Skeletal muscle cell (primary cell): ENCODE results near the gene SPATC1L.
"Not testable (repeated sequence)": the region's sequence is repeated elsewhere in the genome, so short reads cannot be mapped to it uniquely, and the experiment has no call there.

Source experiments
- DNase-seq: peaks from one replicate; pipeline ENCODE4 v3.0.0-alpha.2; 2010; ENCODE audit warnings: low read depth
- H3K4me3 ChIP-seq: 2 replicates; pipeline ENCODE4 v1.5.1; 2011; ENCODE audit warnings: low read depth, mild to moderate bottlenecking, control low read depth, low read length, moderate library complexity

Gene SPATC1L

DNA sequence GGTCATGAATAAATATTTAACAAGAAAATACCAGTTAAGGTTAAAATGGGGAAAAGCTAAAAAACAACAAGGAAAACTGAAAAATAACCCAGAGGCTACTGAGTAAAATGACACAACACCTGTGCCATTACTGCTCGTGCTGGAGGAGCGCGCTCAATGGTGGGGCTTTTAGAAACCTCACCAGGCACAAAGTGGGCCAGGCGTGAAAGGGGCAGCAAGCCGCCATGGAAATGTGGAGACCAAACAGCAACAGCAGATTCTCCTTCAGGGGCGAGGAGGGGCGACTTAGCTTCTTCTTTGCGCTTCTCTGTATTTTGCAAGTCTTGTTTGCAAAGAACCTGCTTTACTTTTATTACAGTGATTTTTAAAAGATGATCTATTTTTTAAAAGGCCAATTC lies 18.9 kb upstream of the SPATC1L start:
- H3K4me3 ChIP-seq, result no peak overlapping the region
- no peak for DNase-seq

DNA sequence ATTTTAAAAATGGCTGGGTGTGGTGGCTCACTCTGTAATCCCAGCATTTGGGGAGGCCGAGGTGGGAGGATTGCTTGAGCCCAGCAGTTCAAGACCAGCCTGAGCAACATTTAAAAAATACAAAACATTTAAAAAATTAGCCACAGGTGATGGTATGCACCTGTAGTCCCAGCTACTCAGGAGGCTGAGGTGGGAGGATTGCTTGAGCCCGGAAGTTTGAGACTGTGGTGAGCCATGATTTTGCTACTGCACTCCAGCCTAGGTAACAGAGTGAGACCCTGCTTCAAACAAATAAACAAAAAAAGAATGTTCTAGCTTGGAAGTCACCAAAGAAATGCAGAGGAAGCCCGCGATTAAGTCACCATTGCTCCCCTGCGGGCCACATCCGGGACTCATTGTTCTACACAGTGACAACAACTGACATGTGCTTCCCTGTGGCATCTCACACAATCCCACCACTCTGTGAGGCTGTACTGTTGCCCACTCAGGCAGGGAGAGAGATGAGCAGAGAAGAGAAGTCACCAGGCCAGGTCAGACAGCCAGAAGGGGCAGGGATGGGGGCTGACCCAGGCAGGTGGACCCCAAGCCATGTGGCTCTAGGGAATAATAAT lies 18.4 kb upstream of the SPATC1L start:
- H3K4me3 ChIP-seq, result no peak overlapping the region
- no peak for DNase-seq

- not testable (repeated sequence) for DNase-seq, H3K4me3 ChIP-seq
Observed at GRCh38 chr21:46200877-46201803, 16.9 kb upstream of the SPATC1L start.

DNA sequence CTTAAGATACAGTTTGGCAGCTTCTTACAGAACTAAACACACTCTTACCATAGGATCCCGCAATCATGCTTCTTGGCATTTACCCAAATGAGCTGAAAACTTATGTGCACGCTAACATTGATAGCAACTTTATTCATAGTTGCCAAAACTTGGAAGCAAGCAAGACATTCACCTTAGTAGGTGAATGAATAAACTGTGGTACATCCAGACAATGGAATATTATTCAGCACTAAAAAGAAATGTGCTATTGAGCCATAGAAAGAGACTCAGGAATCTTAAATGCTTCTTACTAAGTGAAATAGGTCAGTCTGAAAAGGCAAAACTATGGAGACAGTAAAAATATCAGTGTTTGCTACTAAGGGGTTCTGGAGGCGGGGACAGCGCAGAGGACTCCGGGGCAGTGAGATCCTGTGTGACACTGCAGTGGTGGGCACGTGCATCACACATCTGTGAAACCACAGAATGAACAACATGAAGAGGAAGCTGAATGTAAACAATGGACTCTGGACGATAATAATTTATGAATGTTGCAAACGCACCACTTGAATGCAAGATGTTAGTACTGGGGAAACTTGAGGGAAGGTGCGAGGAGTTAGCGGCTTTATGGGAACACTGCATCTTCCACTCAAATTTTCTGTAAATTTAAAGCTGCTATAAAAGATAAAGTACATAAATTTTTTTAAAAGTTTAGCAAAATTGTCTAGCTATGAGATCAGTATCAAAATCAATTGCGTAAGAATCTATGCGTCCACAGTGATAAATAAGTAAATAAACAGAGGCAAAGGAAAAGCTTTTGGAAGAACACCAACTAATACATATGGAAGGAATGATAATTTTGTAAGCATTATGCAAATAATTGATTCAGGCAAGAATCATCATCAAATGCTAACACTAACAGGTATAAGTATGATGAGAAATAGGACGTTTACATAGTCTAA lies 15.4 kb upstream of the SPATC1L start:
- no peak for DNase-seq
- H3K4me3 ChIP-seq, result no peak overlapping the region

DNA sequence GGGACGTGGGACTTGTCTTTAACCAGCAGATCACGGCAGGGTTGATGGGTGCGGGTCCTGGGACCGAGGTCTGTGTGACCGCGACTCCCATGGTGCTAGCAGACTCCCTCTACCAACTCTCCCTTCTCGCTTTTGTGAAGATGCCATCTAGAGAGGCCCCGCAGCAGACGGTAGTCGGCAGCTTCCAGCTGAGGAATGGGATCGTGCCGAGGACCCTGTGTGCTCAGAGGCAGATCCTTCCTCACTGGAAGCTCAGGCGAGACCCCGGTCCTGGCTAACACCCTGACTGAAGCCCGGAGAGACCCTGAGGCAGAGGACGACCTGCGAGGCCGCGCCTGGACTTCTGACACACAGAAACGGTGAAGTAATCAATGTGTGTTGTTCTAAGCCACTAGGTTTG lies 12.5 kb upstream of the SPATC1L start:
- no peak for DNase-seq
- H3K4me3 ChIP-seq, result no peak overlapping the region

- H3K4me3 ChIP-seq, result no peak overlapping the region
- no peak for DNase-seq
Observed at GRCh38 chr21:46195595-46196195, 11.4 kb upstream of the SPATC1L start.

- H3K4me3 ChIP-seq, result no peak overlapping the region
- no peak for DNase-seq
Observed at GRCh38 chr21:46194374-46195334, 10.4 kb upstream of the SPATC1L start.

DNA sequence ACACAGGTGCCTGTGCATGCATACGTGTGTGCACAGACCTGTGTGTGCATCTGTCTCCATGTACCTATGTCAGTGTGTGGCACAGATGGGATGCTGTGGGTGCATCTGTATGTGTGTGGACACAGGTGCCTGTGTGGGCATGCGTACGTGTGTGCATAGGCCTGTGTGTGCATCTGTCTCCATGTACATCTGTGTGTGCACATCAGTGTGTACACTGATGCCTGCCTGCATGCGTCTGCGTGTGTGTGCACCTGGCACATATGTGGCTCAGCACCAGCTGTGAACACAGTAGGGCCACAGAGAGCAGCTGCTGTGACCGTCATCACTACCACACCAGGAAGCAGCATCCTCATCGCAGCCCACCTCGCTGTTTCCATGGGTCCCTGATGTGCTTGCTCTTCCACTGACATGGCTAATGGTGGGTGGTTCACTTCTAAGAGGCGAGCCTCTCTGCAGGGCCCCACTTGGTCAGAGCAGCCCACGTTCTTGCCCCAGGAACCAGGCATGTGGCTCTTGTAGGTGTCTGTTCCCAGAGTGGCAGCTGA lies 9.6 kb upstream of the SPATC1L start:
- no peak for DNase-seq

GRCh38 chr21:46191686-46192575 lies 7.7 kb upstream of the SPATC1L start:
- H3K4me3 ChIP-seq, result no peak overlapping the region
- DNase-seq, result no peak

More for the DNA sequence above, 9.6 kb upstream of the SPATC1L start:
- no peak overlapping the region for H3K4me3 ChIP-seq

DNA sequence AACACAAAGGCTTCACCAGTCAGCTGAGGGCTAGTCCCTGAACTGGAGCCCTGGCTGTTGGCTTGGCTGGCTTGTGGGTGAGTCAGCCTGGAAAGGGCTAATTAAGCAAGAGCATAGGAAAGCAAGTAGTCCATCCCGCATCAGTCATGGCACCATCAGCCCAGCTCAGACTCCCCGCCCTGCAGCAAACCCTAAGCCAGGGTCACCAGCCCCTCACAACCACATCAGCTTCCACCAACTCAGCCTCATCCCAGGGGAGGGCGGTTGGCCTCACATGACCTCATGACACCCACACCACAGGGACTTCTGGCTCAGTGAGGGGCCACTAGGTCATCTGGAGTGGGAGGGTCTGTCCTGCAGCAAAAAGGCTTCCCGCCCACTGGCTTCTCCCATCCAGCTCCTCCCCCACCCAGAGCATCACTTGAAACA lies 7.0 kb upstream of the SPATC1L start:
- peak; percentile 48 for DNase-seq
- no peak overlapping the region for H3K4me3 ChIP-seq

GRCh38 chr21:46190491-46191131 lies 6.4 kb upstream of the SPATC1L start:
- H3K4me3 ChIP-seq, result no peak overlapping the region
- no peak for DNase-seq

- no peak overlapping the region for H3K4me3 ChIP-seq
- no peak for DNase-seq
Observed at GRCh38 chr21:46189959-46190490, 5.8 kb upstream of the SPATC1L start.

DNA sequence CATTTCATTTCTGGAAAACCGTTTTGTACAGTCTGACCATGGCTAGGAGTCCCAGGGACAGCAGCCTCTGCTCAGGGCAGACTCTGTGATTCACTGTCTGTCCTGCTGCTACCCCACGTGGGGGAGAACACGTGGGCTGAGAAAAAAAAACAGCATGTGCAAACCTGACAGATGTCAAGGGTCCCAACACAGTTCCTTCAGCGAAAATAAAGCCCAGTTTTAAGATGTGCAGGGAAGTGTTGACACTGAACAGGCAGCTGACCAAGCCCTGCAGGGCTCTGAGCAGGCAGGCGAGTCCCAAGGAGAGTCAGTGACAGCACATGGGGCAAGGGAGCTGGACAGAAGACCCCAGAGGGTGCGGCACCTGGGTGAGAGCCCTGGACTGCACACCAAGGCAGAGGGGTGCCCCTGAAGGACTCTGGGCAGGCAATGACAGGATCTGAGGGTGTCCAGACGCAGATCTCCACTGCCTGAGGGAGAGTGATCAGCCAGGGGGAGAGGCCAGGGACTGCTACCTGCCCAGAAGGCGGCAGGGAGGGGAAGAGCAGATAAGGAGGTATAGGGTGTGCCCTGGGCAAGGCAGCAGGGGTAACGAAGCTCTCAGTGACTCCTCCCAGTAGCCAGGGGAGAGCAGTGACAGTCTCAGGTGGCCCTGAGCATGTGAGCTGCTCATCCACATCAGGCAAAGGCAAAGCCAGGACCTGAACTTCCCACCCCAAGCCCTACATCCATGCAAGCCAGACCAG lies 5.1 kb upstream of the SPATC1L start:
- H3K4me3 ChIP-seq, result no peak overlapping the region
- DNase-seq, result no peak

- DNase-seq, result peak; percentile 17
- H3K4me3 ChIP-seq, result no peak overlapping the region
Observed at GRCh38 chr21:46188226-46189212, 4.3 kb upstream of the SPATC1L start.

- H3K4me3 ChIP-seq, result no peak overlapping the region
- DNase-seq, result no peak
Observed at GRCh38 chr21:46187814-46188213, 3.6 kb upstream of the SPATC1L start.
